ENCODE results near the gene C10orf105. TPM values are rescaled to one million over a fixed set of nuclear protein-coding genes. Genes with fewer than 3 reads are reported as not detected.

C10orf105 gene
- total RNA-seq, 1 experiment from 2014 or later = not detected

GRCh38 chr10:71725249-71725648 is 5.7 kb upstream of the C10orf105 start:
- H3K9me3 Mint-ChIP-seq (ENCODE audit: unreplicated experiment) = peaks cover 8% of the 10 kb centered on the region
- H3K36me3 Mint-ChIP-seq (ENCODE audit: insufficient read depth, unreplicated experiment) = no peaks in the 10 kb centered on the region
- peaks cover 15% of the 10 kb centered on the region for H3K4me1 Mint-ChIP-seq (ENCODE audit: low read depth, unreplicated experiment)
- H3K36me3 ChIP-seq (ENCODE audit: control insufficient read depth, insufficient read depth, low read length) = no peaks in the 10 kb centered on the region
- POLR2A ChIA-PET = no interaction called here
- TF ChIP-seq, protein P1, sequence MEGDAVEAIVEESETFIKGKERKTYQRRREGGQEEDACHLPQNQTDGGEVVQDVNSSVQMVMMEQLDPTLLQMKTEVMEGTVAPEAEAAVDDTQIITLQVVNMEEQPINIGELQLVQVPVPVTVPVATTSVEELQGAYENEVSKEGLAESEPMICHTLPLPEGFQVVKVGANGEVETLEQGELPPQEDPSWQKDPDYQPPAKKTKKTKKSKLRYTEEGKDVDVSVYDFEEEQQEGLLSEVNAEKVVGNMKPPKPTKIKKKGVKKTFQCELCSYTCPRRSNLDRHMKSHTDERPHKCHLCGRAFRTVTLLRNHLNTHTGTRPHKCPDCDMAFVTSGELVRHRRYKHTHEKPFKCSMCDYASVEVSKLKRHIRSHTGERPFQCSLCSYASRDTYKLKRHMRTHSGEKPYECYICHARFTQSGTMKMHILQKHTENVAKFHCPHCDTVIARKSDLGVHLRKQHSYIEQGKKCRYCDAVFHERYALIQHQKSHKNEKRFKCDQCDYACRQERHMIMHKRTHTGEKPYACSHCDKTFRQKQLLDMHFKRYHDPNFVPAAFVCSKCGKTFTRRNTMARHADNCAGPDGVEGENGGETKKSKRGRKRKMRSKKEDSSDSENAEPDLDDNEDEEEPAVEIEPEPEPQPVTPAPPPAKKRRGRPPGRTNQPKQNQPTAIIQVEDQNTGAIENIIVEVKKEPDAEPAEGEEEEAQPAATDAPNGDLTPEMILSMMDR (IDR thresholded peaks at IDR 0.05; ENCODE audit: insufficient read depth in 1 of 2, low read depth in 1 of 2, low read length in 1 of 2, severe bottlenecking in 1 of 2, unreplicated experiment in 1 of 2) = no peak
- DNase-seq = no peak
- no peaks in the 10 kb centered on the region for H3K27me3 Mint-ChIP-seq (ENCODE audit: insufficient read depth, unreplicated experiment)
- BruUV-seq (replicated peaks) = no TSS peak
- peaks cover 16% of the 10 kb centered on the region for H3K4me1 ChIP-seq
- no peaks in the 10 kb centered on the region for H3K9me3 ChIP-seq
- H3K27me3 ChIP-seq (replicated peaks; ENCODE audit: control insufficient read depth, insufficient read depth, low read length) = 0 out of 2 replicates have a peak, but pooled peaks cover 1% of the 10 kb centered on the region
- H3K4me3 Mint-ChIP-seq (ENCODE audit: unreplicated experiment) = no peak overlapping the region
- no peak overlapping the region for H3K4me3 ChIP-seq (ENCODE audit: low read depth, low read length)
- no peak overlapping the region for H3K27ac Mint-ChIP-seq (ENCODE audit: unreplicated experiment)
- intact Hi-C loops (cut with micrococcal nuclease; ENCODE audit: unreplicated experiment) = no loop called here
- CTCF ChIA-PET = no interaction called here

DNA sequence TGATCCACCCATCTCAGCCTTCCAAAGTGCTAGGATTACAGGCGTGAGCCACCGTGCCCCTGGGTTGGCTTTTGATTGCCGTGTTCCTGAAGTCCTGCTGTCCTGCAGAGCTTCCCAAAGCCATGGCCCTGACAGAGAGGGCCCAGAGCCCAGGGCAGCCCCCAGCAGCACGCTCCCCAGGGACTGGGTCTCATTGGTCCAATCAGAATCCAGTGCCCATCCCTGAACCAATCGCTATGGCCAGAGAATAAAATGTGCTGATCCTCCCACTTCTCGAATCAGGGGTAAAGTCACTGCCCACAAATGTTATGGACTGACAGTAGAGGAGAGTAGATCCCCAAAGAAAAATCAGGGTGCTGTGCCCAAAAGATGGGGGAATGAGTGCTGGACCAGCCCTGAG is 5.0 kb upstream of the C10orf105 start:
- H3K27me3 Mint-ChIP-seq (ENCODE audit: insufficient read depth, unreplicated experiment) = no peaks in the 10 kb centered on the region
- no TSS peak for BruUV-seq (replicated peaks)
- TF ChIP-seq, protein P1 (IDR thresholded peaks at IDR 0.05; ENCODE audit: insufficient read depth in 1 of 2, low read depth in 1 of 2, low read length in 1 of 2, severe bottlenecking in 1 of 2, unreplicated experiment in 1 of 2) = no peak
- ChIA-PET CTCF (no interaction called here), POLR2A (no interaction called here)
- H3K27ac Mint-ChIP-seq (ENCODE audit: unreplicated experiment) = no peak overlapping the region
- Histone ChIP-seq H3K27me3 (replicated peaks; ENCODE audit: control insufficient read depth, insufficient read depth, low read length) (0 out of 2 replicates have a peak, but pooled peaks cover 1% of the 10 kb centered on the region), H3K9me3 (no peaks in the 10 kb centered on the region), H3K4me1 (peaks cover 16% of the 10 kb centered on the region), H3K4me3 (ENCODE audit: low read depth, low read length) (no peak overlapping the region), H3K36me3 (ENCODE audit: control insufficient read depth, insufficient read depth, low read length) (no peaks in the 10 kb centered on the region)
- peaks cover 8% of the 10 kb centered on the region for H3K9me3 Mint-ChIP-seq (ENCODE audit: unreplicated experiment)
- H3K4me1 Mint-ChIP-seq (ENCODE audit: low read depth, unreplicated experiment) = peaks cover 15% of the 10 kb centered on the region
- intact Hi-C loops (cut with micrococcal nuclease; ENCODE audit: unreplicated experiment) = no loop called here
- no peak for DNase-seq
- no peaks in the 10 kb centered on the region for H3K36me3 Mint-ChIP-seq (ENCODE audit: insufficient read depth, unreplicated experiment)
- no peak overlapping the region for H3K4me3 Mint-ChIP-seq (ENCODE audit: unreplicated experiment)

DNA sequence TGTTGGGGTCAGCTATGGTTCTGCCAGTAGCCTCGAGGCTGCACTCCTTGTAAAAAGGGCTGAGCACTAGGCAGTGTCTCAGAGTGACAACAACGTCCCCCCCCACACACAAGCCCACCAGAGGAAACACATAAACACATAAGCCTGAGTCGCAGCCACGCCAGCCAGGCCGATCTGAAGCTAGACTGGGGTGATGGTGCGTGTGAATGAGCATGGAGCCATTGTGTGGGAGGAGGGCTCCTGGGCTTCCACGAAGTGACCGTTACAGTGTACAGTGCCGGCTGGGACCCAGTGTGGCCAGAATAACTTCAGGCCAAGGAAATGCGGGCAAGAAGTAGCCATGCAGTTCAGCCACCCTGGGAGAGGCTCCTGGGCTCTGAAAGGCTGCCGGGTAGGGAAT is 3.7 kb upstream of the C10orf105 start:
- TF ChIP-seq, protein P1 (IDR thresholded peaks at IDR 0.05; ENCODE audit: insufficient read depth in 1 of 2, low read depth in 1 of 2, low read length in 1 of 2, severe bottlenecking in 1 of 2, unreplicated experiment in 1 of 2) = no peak
- CTCF ChIA-PET = interaction anchor here (0.5 to 0.9 kb wide), 2 partner anchors 63 to 201 kb away, joined by 3 to 4 read pairs; no protein-coding TSS in a partner anchor

More for the DNA sequence above, 3.7 kb upstream of the C10orf105 start:
- peaks cover 15% of the 10 kb centered on the region for H3K4me1 Mint-ChIP-seq (ENCODE audit: low read depth, unreplicated experiment)
- no TSS peak for BruUV-seq (replicated peaks)
- intact Hi-C loops (cut with micrococcal nuclease; ENCODE audit: unreplicated experiment) = no loop called here
- Histone ChIP-seq H3K36me3 (ENCODE audit: control insufficient read depth, insufficient read depth, low read length) (no peaks in the 10 kb centered on the region), H3K4me1 (peaks cover 11% of the 10 kb centered on the region; the same call in 1 of the 2 replicates), H3K9me3 (no peaks in the 10 kb centered on the region), H3K27me3 (replicated peaks; ENCODE audit: control insufficient read depth, insufficient read depth, low read length) (0 out of 2 replicates have a peak, but pooled peaks cover 1% of the 10 kb centered on the region), H3K4me3 (ENCODE audit: low read depth, low read length) (no peak overlapping the region)
- H3K27ac Mint-ChIP-seq (ENCODE audit: unreplicated experiment) = no peak overlapping the region
- H3K36me3 Mint-ChIP-seq (ENCODE audit: insufficient read depth, unreplicated experiment) = no peaks in the 10 kb centered on the region
- H3K4me3 Mint-ChIP-seq (ENCODE audit: unreplicated experiment) = no peak overlapping the region
- peaks cover 8% of the 10 kb centered on the region for H3K9me3 Mint-ChIP-seq (ENCODE audit: unreplicated experiment)
- no peak for DNase-seq
- POLR2A ChIA-PET = no interaction called here
- no peaks in the 10 kb centered on the region for H3K27me3 Mint-ChIP-seq (ENCODE audit: insufficient read depth, unreplicated experiment)
